Measurements from ENCODE around the gene PLEKHG1. TPM values are rescaled to one million over a fixed set of nuclear protein-coding genes. Genes with fewer than 3 reads are reported as not detected.

Gene PLEKHG1
- total RNA-seq, 6 donors from 2014 or later, result 16.3 to 45.4 (median 29.2) TPM

DNA sequence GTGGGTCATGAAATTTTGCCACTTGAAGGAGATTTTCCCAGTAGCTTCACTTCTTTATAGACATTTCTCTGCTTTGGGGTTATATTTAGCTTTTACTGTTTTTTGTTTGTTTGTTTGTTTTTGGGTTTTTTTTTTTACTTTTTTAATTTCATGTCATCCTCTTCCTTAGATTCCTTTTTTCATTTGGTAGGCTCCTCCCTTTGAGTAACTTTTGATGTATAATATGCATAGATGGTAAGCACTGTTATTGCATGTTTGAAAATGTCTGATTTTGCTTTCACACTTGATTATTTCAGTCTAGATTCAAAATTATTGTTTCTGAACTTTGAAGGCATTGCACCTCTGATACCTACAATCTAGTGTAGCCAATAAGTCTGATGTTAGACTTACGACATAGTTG, 37.6 kb downstream of the PLEKHG1 start:
- Histone ChIP-seq H3K4me3 (no peak overlapping the region), H3K27ac (no peak overlapping the region), H3K27me3 (no peaks in the 10 kb centered on the region), H3K9me3 (no peaks in the 10 kb centered on the region), H3K36me3 (no peaks in the 10 kb centered on the region), H3K4me1 (peaks cover 15 to 40% (median 34%) of the 10 kb centered on the region in 4 donors)
- DNase-seq (no peak), ATAC-seq (ENCODE audit: low FRiP score in 2 of 2) (no peak)
- TF ChIP-seq, protein P1, sequence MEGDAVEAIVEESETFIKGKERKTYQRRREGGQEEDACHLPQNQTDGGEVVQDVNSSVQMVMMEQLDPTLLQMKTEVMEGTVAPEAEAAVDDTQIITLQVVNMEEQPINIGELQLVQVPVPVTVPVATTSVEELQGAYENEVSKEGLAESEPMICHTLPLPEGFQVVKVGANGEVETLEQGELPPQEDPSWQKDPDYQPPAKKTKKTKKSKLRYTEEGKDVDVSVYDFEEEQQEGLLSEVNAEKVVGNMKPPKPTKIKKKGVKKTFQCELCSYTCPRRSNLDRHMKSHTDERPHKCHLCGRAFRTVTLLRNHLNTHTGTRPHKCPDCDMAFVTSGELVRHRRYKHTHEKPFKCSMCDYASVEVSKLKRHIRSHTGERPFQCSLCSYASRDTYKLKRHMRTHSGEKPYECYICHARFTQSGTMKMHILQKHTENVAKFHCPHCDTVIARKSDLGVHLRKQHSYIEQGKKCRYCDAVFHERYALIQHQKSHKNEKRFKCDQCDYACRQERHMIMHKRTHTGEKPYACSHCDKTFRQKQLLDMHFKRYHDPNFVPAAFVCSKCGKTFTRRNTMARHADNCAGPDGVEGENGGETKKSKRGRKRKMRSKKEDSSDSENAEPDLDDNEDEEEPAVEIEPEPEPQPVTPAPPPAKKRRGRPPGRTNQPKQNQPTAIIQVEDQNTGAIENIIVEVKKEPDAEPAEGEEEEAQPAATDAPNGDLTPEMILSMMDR (IDR thresholded peaks at IDR 0.05), result no peak
- no peak for TF ChIP-seq EP300 (IDR thresholded peaks at IDR 0.05)
- 86 to 96% methylated on average over 1 of the region's 1 CpG for WGBS, 2 donors

DNA sequence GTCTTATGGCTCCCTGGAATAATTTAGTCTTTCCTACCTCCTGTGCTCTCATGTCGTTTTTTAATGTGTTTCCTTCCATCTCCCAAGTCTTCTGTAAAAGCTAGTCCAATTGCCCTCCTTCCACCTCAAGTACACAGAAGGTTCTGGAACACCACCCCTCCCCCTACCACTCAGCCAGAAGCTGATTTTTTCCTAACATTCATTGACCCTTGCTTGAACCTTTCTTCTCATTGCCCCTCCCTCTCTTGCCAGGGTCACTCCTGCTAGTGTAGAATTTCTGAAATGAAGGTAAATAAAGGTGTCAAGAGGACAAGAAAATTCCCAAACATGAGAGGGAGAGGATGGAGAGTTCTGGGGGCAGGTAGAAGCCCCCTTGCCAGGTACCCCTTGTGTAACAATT, 38.6 kb downstream of the PLEKHG1 start:
- TF ChIP-seq, protein P1 (IDR thresholded peaks at IDR 0.05), result no peak
- no peak for TF ChIP-seq EP300 (IDR thresholded peaks at IDR 0.05)
- TF ChIP-seq POLR2A (IDR thresholded peaks at IDR 0.05), result no peak
- TF ChIP-seq POLR2AphosphoS5 (IDR thresholded peaks at IDR 0.05), result no peak
- Histone ChIP-seq H3K27ac (peak overlapping the region in 2 of 4 donors; percentile 34 to 54), H3K27me3 (no peaks in the 10 kb centered on the region), H3K36me3 (no peaks in the 10 kb centered on the region), H3K4me3 (no peak overlapping the region), H3K4me1 (peaks cover 17 to 37% (median 31%) of the 10 kb centered on the region in 4 donors), H3K9me3 (no peaks in the 10 kb centered on the region)
- ATAC-seq (ENCODE audit: low FRiP score in 2 of 2) (no peak), DNase-seq (no peak)
- WGBS, 2 donors, result 44 to 52% methylated on average over 1 of the region's 1 CpG

DNA sequence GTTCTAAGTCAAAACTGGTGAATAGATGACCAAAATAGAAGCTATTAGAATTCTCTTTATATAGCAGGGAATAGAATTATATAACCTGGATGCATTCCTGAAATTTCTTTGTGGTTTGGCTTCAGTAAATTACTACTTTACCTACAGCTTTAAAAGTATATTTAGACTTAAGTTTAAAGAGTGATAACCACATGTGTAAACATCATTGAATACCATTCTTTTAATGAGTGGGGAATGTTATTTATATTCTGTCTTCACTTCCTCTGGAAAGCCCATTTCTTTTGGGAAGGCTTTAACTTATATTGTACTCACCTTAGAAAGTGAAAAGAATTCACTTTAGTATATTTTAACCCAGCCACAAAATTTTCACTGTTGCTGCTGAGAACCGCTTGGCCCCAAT, 39.1 kb downstream of the PLEKHG1 start:
- no peaks in the 10 kb centered on the region for H3K9me3 ChIP-seq
- peak overlapping the region in 2 of 4 donors; percentile 34 to 54 for H3K27ac ChIP-seq
- H3K4me1 ChIP-seq, result peaks cover 17 to 37% (median 27%) of the 10 kb centered on the region in 4 donors
- no peak for DNase-seq
- H3K27me3 ChIP-seq, result no peaks in the 10 kb centered on the region
- TF ChIP-seq, protein P1 (IDR thresholded peaks at IDR 0.05), result no peak
- no peak for TF ChIP-seq EP300 (IDR thresholded peaks at IDR 0.05)
- no peak for TF ChIP-seq POLR2A (IDR thresholded peaks at IDR 0.05)
- no peak for TF ChIP-seq POLR2AphosphoS5 (IDR thresholded peaks at IDR 0.05)
- 75 to 76% methylated on average over 1 of the region's 1 CpG for WGBS, 2 donors
- no peaks in the 10 kb centered on the region for H3K36me3 ChIP-seq
- no peak for ATAC-seq (ENCODE audit: low FRiP score in 2 of 2)
- H3K4me3 ChIP-seq, result no peak overlapping the region

DNA sequence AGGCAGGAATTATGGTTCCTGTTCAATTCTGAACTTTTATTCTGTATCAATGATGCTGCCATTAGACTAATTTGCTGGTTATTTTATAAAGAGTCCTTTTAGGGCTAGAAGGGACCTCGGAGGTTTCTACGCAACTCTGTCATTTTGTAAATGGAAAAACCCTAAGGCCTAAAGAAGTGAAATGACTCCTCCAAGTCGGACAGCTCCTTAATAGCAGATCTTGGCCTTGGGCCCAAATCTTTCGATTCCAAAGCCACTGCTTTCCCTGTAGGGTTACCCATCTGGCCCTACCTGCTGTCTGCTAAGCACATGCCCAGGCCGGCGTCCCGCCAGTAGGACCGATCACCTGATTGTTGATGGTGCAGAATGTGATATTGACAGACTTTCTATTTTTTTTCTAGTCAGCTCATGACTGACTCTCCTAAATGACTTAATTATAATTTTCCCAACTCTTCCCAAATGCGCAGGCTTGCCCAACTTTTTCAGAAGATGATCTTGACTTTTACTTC, 40.2 kb downstream of the PLEKHG1 start:
- Histone ChIP-seq H3K27ac (no peak overlapping the region), H3K9me3 (no peaks in the 10 kb centered on the region), H3K36me3 (no peaks in the 10 kb centered on the region), H3K4me3 (no peak overlapping the region), H3K27me3 (no peaks in the 10 kb centered on the region), H3K4me1 (peaks cover 17 to 37% (median 27%) of the 10 kb centered on the region in 4 donors)
- DNase-seq, result peak in 1 of 2 donors; percentile 29
- WGBS, 2 donors, result 85 to 93% methylated on average over 9 of the region's 9 CpGs
- no peak for ATAC-seq (ENCODE audit: low FRiP score in 2 of 2)
- TF ChIP-seq EP300 (IDR thresholded peaks at IDR 0.05) (no peak), POLR2AphosphoS5 (IDR thresholded peaks at IDR 0.05) (no peak), POLR2A (IDR thresholded peaks at IDR 0.05) (no peak)
- TF ChIP-seq, protein P1 (IDR thresholded peaks at IDR 0.05), result no peak

DNA sequence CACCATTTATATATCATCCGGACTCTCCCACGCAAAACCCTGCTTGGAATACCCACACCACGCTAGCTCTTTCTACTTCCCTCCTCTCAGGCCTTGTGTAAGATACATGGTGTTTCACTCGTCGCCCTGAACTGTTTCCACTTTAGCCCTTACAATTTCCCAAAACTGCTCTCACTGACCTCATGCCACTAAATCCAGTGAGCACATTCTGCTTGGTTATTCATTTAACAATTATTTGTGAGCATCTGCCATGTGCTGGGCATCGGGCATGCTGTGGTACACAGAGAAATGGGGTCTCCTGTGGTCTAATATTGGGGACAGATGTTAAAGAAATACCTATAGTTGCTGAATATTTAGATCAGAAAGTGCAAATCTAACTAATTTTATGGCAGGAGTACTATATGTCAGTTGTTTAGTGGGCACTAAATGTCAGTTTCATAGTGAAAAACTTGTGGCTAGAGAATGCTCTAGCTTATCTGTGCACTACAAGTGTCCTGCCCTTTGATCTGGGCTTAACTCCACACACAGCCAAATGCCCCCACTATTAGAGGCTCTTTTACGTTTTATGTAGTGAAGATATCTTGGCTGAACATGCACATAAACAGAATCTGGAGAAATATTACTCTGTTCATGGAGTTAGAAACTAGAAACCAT, 41.0 kb downstream of the PLEKHG1 start:
- peaks cover 17 to 37% (median 27%) of the 10 kb centered on the region in 4 donors for H3K4me1 ChIP-seq
- no peaks in the 10 kb centered on the region for H3K27me3 ChIP-seq
- WGBS, 2 donors, result 82 to 86% methylated on average over 7 of the region's 7 CpGs
- ATAC-seq (ENCODE audit: low FRiP score in 2 of 2), result peak in 1 of 2 donors; percentile 24
- no peak for TF ChIP-seq POLR2AphosphoS5 (IDR thresholded peaks at IDR 0.05)
- TF ChIP-seq EP300 (IDR thresholded peaks at IDR 0.05), result no peak
- TF ChIP-seq, protein P1 (IDR thresholded peaks at IDR 0.05), result no peak
- no peak for TF ChIP-seq POLR2A (IDR thresholded peaks at IDR 0.05)
- H3K36me3 ChIP-seq, result no peaks in the 10 kb centered on the region
- peak overlapping the region in 3 of 4 donors; percentile 12 to 54 (median 53) for H3K27ac ChIP-seq
- H3K9me3 ChIP-seq, result no peaks in the 10 kb centered on the region
- H3K4me3 ChIP-seq, result peak overlapping the region in 2 of 4 donors; percentile 28 to 38
- DNase-seq, result no peak
